IPS-18a (cell line): ENCODE results near the gene DOCK8.

Experiments used
- H3K27ac ChIP-seq: one replicate; pipeline ENCODE4 v1.5.1; 2013; ENCODE audit warnings: low read length
- H3K27me3 ChIP-seq: one replicate; pipeline ENCODE4 v1.6.1; 2013; ENCODE audit warnings: mild to moderate bottlenecking, low read length; ENCODE audit not compliant: control insufficient read depth, insufficient read depth
- H3K36me3 ChIP-seq: one replicate; pipeline ENCODE4 v1.6.1; 2013; ENCODE audit warnings: low read depth, low read length; ENCODE audit not compliant: control insufficient read depth
- H3K4me1 ChIP-seq: one replicate; pipeline ENCODE4 v1.6.1; 2013; ENCODE audit warnings: low read depth, low read length; ENCODE audit not compliant: control insufficient read depth
- H3K4me3 ChIP-seq: one replicate; pipeline ENCODE4 v1.5.1; 2013; ENCODE audit warnings: low read length
- H3K9ac ChIP-seq: one replicate; pipeline ENCODE4 v1.6.1; 2013; ENCODE audit warnings: mild to moderate bottlenecking, low read length, moderate library complexity
- H3K9me3 ChIP-seq: one replicate; pipeline ENCODE4 v1.6.1; 2013; ENCODE audit warnings: low read depth, low read length; ENCODE audit not compliant: control insufficient read depth

Gene DOCK8

GRCh38 chr9:297104-297972 is 82.7 kb downstream of the DOCK8 start:
- no peak overlapping the region for H3K9ac ChIP-seq

GRCh38 chr9:303502-303901 is 88.8 kb downstream of the DOCK8 start:
- H3K9me3 ChIP-seq = no peaks in the 10 kb centered on the region
- no peaks in the 10 kb centered on the region for H3K36me3 ChIP-seq
- H3K4me1 ChIP-seq = peaks cover 4% of the 10 kb centered on the region
- H3K4me3 ChIP-seq = no peak overlapping the region
- no peak overlapping the region for H3K27ac ChIP-seq
- no peak overlapping the region for H3K9ac ChIP-seq
- no peaks in the 10 kb centered on the region for H3K27me3 ChIP-seq

More at GRCh38 chr9:297104-297972, 82.7 kb downstream of the DOCK8 start:
- Histone ChIP-seq H3K27me3 (no peaks in the 10 kb centered on the region), H3K9me3 (no peaks in the 10 kb centered on the region), H3K4me1 (no peaks in the 10 kb centered on the region), H3K36me3 (no peaks in the 10 kb centered on the region), H3K27ac (no peak overlapping the region), H3K4me3 (no peak overlapping the region)

GRCh38 chr9:304106-304505 is 89.4 kb downstream of the DOCK8 start:
- no peaks in the 10 kb centered on the region for H3K36me3 ChIP-seq
- no peak overlapping the region for H3K4me3 ChIP-seq
- H3K9me3 ChIP-seq = no peaks in the 10 kb centered on the region
- peak overlapping the region; percentile 17 for H3K9ac ChIP-seq
- peaks cover 4% of the 10 kb centered on the region for H3K4me1 ChIP-seq
- H3K27ac ChIP-seq = no peak overlapping the region
- no peaks in the 10 kb centered on the region for H3K27me3 ChIP-seq

GRCh38 chr9:304519-305185 is 90.0 kb downstream of the DOCK8 start:
- H3K9me3 ChIP-seq = no peaks in the 10 kb centered on the region
- H3K27me3 ChIP-seq = no peaks in the 10 kb centered on the region
- H3K27ac ChIP-seq = no peak overlapping the region
- H3K4me3 ChIP-seq = no peak overlapping the region
- peak overlapping the region; percentile 17 for H3K9ac ChIP-seq
- H3K4me1 ChIP-seq = peaks cover 4% of the 10 kb centered on the region
- no peaks in the 10 kb centered on the region for H3K36me3 ChIP-seq

GRCh38 chr9:306907-307306 is 92.2 kb downstream of the DOCK8 start:
- no peaks in the 10 kb centered on the region for H3K27me3 ChIP-seq
- H3K9ac ChIP-seq = no peak overlapping the region
- no peak overlapping the region for H3K27ac ChIP-seq
- peaks cover 4% of the 10 kb centered on the region for H3K4me1 ChIP-seq
- no peaks in the 10 kb centered on the region for H3K36me3 ChIP-seq
- no peak overlapping the region for H3K4me3 ChIP-seq
- no peaks in the 10 kb centered on the region for H3K9me3 ChIP-seq

GRCh38 chr9:311841-312240 is 97.2 kb downstream of the DOCK8 start:
- Histone ChIP-seq H3K9me3 (no peaks in the 10 kb centered on the region), H3K9ac (no peak overlapping the region), H3K36me3 (no peaks in the 10 kb centered on the region), H3K4me3 (no peak overlapping the region), H3K27me3 (no peaks in the 10 kb centered on the region), H3K27ac (no peak overlapping the region), H3K4me1 (no peaks in the 10 kb centered on the region)

GRCh38 chr9:312596-313320 is 98.1 kb downstream of the DOCK8 start:
- no peak overlapping the region for H3K9ac ChIP-seq
- H3K27ac ChIP-seq = no peak overlapping the region
- H3K36me3 ChIP-seq = no peaks in the 10 kb centered on the region
- no peak overlapping the region for H3K4me3 ChIP-seq
- H3K27me3 ChIP-seq = no peaks in the 10 kb centered on the region
- H3K9me3 ChIP-seq = no peaks in the 10 kb centered on the region
- H3K4me1 ChIP-seq = no peaks in the 10 kb centered on the region

- no peak overlapping the region for H3K27ac ChIP-seq
- H3K36me3 ChIP-seq = no peaks in the 10 kb centered on the region
Measured at GRCh38 chr9:316382-316965, 101.8 kb downstream of the DOCK8 start.

GRCh38 chr9:318646-319045 is 104.0 kb downstream of the DOCK8 start:
- Histone ChIP-seq H3K4me3 (no peak overlapping the region), H3K27me3 (no peaks in the 10 kb centered on the region), H3K36me3 (no peaks in the 10 kb centered on the region), H3K9ac (no peak overlapping the region), H3K4me1 (no peaks in the 10 kb centered on the region), H3K9me3 (no peaks in the 10 kb centered on the region), H3K27ac (no peak overlapping the region)

More at GRCh38 chr9:316382-316965, 101.8 kb downstream of the DOCK8 start:
- no peak overlapping the region for H3K4me3 ChIP-seq
- H3K4me1 ChIP-seq = no peaks in the 10 kb centered on the region
- H3K9me3 ChIP-seq = no peaks in the 10 kb centered on the region
- no peak overlapping the region for H3K9ac ChIP-seq
- H3K27me3 ChIP-seq = no peaks in the 10 kb centered on the region

- Histone ChIP-seq H3K9ac (no peak overlapping the region), H3K27me3 (no peaks in the 10 kb centered on the region), H3K36me3 (no peaks in the 10 kb centered on the region), H3K4me3 (no peak overlapping the region), H3K4me1 (peaks cover 13% of the 10 kb centered on the region), H3K9me3 (no peaks in the 10 kb centered on the region), H3K27ac (no peak overlapping the region)
Measured at GRCh38 chr9:324971-325370, 110.3 kb downstream of the DOCK8 start.

- no peaks in the 10 kb centered on the region for H3K9me3 ChIP-seq
- H3K9ac ChIP-seq = no peak overlapping the region
- no peak overlapping the region for H3K27ac ChIP-seq
- H3K27me3 ChIP-seq = no peaks in the 10 kb centered on the region
- peaks cover 27% of the 10 kb centered on the region for H3K4me1 ChIP-seq
- no peaks in the 10 kb centered on the region for H3K36me3 ChIP-seq
- peak overlapping the region; percentile 7 for H3K4me3 ChIP-seq
Measured at GRCh38 chr9:326667-327066, 112.0 kb downstream of the DOCK8 start.
